Panc1 (cell line): ENCODE measurements around the gene PLCD1. TPM values are rescaled to one million over a fixed set of nuclear protein-coding genes. Genes with fewer than 3 reads are reported as not detected.

Source experiments
- ATAC-seq: fragments of 200-7000 bp; cut with Tn5 transposase; 2 replicates; pipeline ENCODE4 v1.9.1; 2020; ENCODE audit warnings: mild to moderate bottlenecking, moderate library complexity
- BruUV-seq: library from RNA; stranded (reverse); fragments of 400-500 nt; replicated peaks from 2 replicates; lab custom pipeline; 2021; lab: Mats Ljungman, UMichigan
- CTCF ChIA-PET: fragments of 300-600 bp; sonication (Branson Sonifier 250); formaldehyde crosslinking; loops from one replicate; lab custom pipeline; 2022; ENCODE audit warnings: antibody characterized with exemption; lab: Charles Lee
- POLR2A ChIA-PET: fragments of 300-600 bp; sonication (Branson Sonifier 250); formaldehyde crosslinking; loops from one replicate; lab custom pipeline; 2022; ENCODE audit warnings: antibody characterized with exemption; lab: Charles Lee
- DNase-seq: peaks from one replicate; pipeline ENCODE4 v3.0.0-alpha.2; 2010; ENCODE audit warnings: low read depth, low spot score
- H3K27ac ChIP-seq: 2 replicates; pipeline ENCODE4 v1.5.1; 2011; ENCODE audit warnings: mild to moderate bottlenecking, low read length, inconsistent platforms
- H3K27me3 ChIP-seq: fragments of 200-500 bp; sonication (Bioruptor generic); 2 replicates; pipeline ENCODE4 v1.6.0; 2014; ENCODE audit warnings: low read length, inconsistent platforms; ENCODE audit not compliant: control insufficient read depth, insufficient read depth
- H3K36me3 ChIP-seq: fragments of 200-500 bp; sonication (Bioruptor generic); 2 replicates; pipeline ENCODE4 v1.5.1; 2014; ENCODE audit warnings: inconsistent platforms, mild to moderate bottlenecking, low read length, moderate library complexity; ENCODE audit not compliant: control insufficient read depth, insufficient read depth
- H3K4me1 ChIP-seq: 2 replicates; pipeline ENCODE4 v1.5.1; 2011; ENCODE audit warnings: inconsistent platforms, mild to moderate bottlenecking, low read length, moderate library complexity; ENCODE audit not compliant: control insufficient read depth, insufficient read depth
- H3K4me3 ChIP-seq, 2 experiments: 2 replicates each; pipeline ENCODE4 v1.5.1; 2011 to 2012; ENCODE audit warnings: low read depth in 2 of 2, low read length in 2 of 2, mild to moderate bottlenecking in 2 of 2, inconsistent platforms in 1 of 2, moderate library complexity in 1 of 2
- H3K9me3 ChIP-seq: fragments of 200-500 bp; sonication (Bioruptor generic); 2 replicates; pipeline ENCODE4 v1.5.1; 2014; ENCODE audit warnings: low read depth, mild to moderate bottlenecking, inconsistent platforms, low read length, moderate library complexity; ENCODE audit not compliant: control insufficient read depth, insufficient read depth
- CTCF ChIP-seq: fragments of 450-650 bp; IDR thresholded peaks from 2 replicates; pipeline ENCODE4 v1.5.1; 2017; ENCODE audit warnings: mild to moderate bottlenecking
- POLR2AphosphoS5 ChIP-seq: IDR thresholded peaks from 2 replicates; pipeline ENCODE4 v1.6.1; 2012; ENCODE audit warnings: mild to moderate bottlenecking, low read depth, low read length, moderate library complexity
- REST ChIP-seq, 2 experiments: IDR thresholded peaks; 2 replicates each; pipeline ENCODE4 v1.6.1; 2011 to 2012; ENCODE audit warnings: low read depth in 2 of 2, control low read depth in 1 of 2, low read length in 1 of 2, mild to moderate bottlenecking in 1 of 2, moderate library complexity in 1 of 2; ENCODE audit not compliant: insufficient read depth in 1 of 2
- SIN3A ChIP-seq: IDR thresholded peaks from 2 replicates; pipeline ENCODE4 v1.6.1; 2012; ENCODE audit warnings: low read depth, mild to moderate bottlenecking, low read length, moderate library complexity, borderline replicate concordance; ENCODE audit not compliant: insufficient read depth
- TCF7L2 ChIP-seq: IDR thresholded peaks from 2 replicates; pipeline ENCODE4 v1.6.1; 2011; ENCODE audit warnings: mild to moderate bottlenecking, low read depth, low read length, inconsistent platforms
- in situ Hi-C: cut with HindIII; loops from 2 replicates; pipeline ENCODE4 v1.10.0; 2016; ENCODE audit warnings: low sequenced_read_pairs, low pct_unique_long_range_greater_than_20kb
- intact Hi-C: fragments of 100-400 bp; cut with micrococcal nuclease; formaldehyde crosslinking; loops from one replicate; pipeline ENCODE4 v1.10.0; 2022; ENCODE audit not compliant: unreplicated experiment
- total RNA-seq: library from RNA; stranded (reverse); gene quantifications from one replicate; pipeline ENCODE4 v1.2.1, GENCODE V29; 2021; ENCODE audit not compliant: unreplicated experiment

PLCD1 gene
- total RNA-seq, 1 experiment from 2014 or later, result 1.8 TPM

GRCh38 chr3:38009807-38010591 is 19.4 kb downstream of the PLCD1 start:
- Histone ChIP-seq H3K9me3 (no peaks in the 10 kb centered on the region), H3K27ac (no peak overlapping the region), H3K27me3 (no peaks in the 10 kb centered on the region), H3K36me3 (no peaks in the 10 kb centered on the region), H3K4me1 (no peaks in the 10 kb centered on the region), H3K4me3 (no peak overlapping the region)
- in situ Hi-C loops, result no loop called here
- TF ChIP-seq SIN3A (no peak), POLR2AphosphoS5 (no peak), CTCF (no peak), REST (IDR thresholded peaks at IDR 0.05; ENCODE audit: insufficient read depth in 1 of 2, low read depth in 2 of 2, low read length in 1 of 2) (no peak), TCF7L2 (no peak)
- CTCF ChIA-PET, result no interaction called here
- POLR2A ChIA-PET, result no interaction called here
- no peak for DNase-seq
- BruUV-seq, result no TSS peak
- no peak for ATAC-seq
- intact Hi-C loops, result no loop called here

DNA sequence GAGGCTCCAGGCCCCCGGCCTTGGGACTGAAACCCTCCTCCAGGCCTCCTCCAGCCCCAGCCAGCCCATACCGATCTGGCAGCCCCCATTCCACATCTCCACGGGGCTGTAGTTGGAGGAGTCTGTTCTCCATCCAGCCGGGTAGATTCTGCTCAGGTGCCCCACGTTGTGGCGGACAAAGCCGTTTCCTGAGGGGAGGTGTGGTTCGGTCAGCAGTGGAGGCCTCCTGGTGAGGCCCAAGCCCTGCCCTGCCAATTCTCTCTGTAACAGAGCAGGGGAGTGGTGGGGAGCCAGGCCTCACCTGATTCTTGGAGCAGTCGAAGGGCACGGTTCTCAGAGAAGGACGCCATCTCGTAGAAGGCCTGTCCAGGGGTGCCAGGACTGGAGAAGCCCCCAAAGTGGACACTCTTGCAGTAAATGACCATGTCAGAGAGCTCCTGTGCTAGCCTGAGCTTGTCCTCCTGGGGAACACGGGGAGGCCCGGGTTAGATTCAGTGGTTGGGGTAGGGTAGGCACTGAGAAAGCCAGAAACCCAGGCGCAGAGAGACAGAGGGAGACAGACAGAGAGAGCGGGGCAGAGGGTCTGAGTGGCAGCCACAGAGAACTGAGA is 20.4 kb downstream of the PLCD1 start:
- Histone ChIP-seq H3K27me3 (no peaks in the 10 kb centered on the region), H3K27ac (no peak overlapping the region), H3K4me3 (no peak overlapping the region), H3K36me3 (no peaks in the 10 kb centered on the region), H3K9me3 (no peaks in the 10 kb centered on the region), H3K4me1 (no peaks in the 10 kb centered on the region)
- DNase-seq (no peak), ATAC-seq (no peak)
- POLR2A ChIA-PET, result no interaction called here
- BruUV-seq, result no TSS peak
- in situ Hi-C loops (no loop called here), intact Hi-C loops (no loop called here)
- CTCF ChIA-PET, result no interaction called here
- TF ChIP-seq SIN3A, result no peak
- TF ChIP-seq TCF7L2, result no peak
- TF ChIP-seq CTCF, result no peak
